GM18858 (cell line): ENCODE measurements around the gene CACNG5.

ENCODE experiments used
- ATAC-seq: cut with Tn5 transposase; IDR thresholded peaks from one replicate; pipeline ENCODE4 v1.9.1; 2021; ENCODE audit not compliant: unreplicated experiment

The CACNG5 gene

DNA sequence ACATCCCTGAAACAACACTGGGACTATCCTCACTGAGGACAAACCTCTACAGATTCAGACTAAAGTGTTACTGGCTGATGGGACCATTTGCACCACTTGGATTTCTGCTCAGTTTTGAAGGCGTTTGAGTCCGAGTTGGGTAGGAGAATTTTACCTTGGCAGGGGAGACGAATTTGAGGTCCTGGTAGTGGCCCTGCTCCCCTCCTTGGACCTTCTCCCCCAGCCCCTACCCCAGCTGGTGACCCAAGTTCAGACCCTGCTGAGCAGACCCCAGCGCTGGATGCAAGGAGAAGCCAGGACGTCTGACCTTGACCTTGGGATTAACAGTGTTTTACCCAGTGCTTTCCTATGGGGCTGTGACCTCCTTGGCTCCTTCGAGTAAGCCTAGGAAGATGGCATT is 13.6 kb downstream of the CACNG5 start:
- ATAC-seq, result no peak

DNA sequence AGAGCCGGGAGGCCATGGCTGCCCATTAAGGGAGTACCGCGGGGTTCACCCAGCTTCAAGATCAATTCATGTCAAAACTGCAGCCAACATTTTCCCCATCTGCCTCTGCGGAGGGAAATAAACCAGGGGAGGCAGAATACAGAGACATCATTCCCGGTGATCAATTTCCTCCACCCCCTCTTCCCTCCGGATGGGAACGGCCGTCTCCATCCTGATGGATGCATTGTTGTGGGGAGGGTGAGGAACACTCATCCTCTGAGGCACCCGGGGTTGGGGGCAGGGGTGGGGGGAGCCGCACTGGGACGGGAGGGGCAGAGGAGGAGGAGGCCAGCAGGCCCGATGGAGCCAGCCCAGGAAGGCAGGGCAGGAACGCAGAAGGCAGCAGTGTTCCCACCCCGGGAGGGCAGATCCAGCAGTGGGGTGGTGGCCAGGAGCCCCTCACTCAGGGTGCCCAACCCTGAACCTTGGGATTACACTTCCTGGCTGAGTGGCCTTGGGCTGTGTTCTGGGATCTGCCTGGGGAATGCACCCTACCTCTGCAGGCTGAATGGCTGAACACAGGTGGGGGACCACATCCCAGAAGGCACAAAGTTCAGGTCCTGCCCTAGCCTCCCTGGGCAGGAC is 14.2 kb downstream of the CACNG5 start:
- no peak for ATAC-seq

DNA sequence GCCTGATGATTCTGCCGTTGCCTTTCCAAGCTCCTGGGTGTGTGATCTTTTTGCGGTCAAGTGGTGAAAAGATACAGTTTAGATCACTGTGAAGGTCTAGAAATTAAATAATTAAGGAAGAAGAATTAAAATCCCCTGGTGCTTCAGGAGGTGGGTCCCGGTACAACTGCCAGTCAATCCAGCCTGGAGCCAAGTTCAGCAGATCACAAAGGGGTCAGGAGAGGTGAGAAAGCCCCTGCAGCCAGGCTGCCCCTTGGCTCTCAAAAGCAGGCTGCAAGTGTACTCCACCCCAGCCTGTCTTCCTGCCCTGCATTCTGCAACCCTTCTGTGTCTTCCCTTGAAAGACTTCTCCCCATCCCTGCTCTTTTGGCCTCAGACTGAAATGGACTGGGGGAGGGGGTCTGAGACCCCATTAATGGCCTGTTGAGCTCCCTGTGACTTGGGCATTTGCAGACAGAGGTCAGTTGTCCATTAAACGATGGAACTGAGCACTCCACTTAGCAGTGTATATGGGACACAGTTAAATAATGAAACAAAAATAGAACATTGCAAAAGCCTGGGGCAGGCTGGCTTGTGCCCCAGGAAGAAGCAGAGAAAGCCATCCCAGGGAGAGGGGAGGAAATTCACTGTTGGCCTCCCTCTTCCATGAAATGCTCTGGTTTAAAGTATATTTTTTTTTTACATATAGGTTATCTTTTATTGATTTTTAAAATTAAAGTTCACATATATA is 15.1 kb downstream of the CACNG5 start:
- ATAC-seq, result no peak

DNA sequence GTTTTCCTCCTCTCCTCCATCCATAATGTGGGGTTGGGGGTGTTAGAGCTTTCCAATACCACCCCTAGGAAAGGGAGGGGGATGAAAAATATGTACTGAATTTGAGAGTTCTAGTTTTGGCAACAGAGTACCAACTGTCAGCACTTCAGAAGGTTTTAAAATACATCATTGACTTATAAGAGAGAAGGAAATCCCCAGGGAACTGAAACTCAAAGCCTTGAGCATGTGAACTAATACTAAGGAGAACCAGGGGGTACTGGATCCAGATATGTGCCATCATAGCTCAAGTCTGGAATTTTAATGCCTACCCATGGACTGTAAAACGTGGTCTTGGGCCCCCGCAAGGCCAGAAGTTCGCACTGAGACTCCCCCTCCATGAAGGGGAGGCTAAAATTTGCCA is 15.8 kb downstream of the CACNG5 start:
- ATAC-seq, result no peak

DNA sequence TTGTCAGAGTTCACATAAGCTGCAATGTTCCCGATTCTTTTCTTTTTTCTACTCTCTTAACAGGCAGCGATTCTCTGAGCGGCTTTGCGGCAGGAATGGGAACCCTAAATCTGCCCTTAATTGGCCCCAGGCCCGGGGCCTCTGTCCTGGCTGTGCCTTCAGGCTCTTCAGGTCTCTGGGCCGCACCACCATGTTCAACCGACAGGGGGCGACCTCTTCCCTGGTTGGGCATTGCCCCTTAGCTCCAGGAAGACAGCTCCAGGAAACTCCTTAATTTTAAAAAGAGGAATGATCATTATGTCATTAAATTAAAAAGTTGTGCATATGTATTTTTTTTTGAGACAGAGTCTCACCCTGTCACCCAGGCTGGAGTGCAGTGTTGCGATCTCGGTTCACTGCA is 20.3 kb downstream of the CACNG5 start:
- ATAC-seq, result no peak

DNA sequence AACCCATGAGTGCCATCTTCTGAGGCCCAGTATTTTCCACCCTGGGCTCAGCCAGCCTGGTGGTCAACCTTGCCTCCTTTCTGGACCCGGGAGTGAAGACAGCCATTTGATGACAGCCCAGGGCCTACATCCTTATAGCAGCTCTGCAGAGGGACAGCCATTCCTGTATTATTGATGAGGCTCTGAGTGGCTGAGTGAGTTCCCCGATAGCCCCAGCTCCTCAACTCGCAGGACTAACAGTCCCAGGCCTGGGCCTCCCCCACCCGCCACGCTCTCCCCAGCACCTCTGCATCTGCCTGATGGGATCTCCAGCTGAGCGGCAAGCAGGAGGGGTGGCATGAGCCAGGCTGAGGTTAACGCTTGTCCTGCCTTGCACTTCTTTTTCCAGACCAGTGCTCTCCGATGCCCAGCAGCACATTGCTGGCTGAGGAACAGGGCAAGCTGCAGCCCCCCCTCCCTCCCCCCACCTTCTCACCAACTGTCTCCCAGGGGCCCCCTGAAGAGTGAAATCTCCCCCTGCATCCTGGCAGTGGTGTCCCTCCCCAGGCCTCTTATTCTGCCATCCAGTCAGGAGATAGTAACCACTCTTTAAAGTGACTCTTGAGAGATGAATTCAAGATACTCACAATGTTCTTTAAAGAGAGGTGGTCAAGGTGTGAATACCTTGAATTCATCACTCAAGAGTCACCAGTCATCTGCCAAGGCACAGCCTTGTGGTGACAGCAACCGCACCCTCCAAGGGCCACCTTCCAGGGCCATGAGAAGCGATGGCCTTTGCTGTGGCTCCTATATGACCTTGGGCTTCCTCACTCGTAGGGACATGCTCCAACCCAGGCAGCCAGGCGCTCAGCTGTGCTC is 23.5 kb downstream of the CACNG5 start:
- no peak for ATAC-seq

DNA sequence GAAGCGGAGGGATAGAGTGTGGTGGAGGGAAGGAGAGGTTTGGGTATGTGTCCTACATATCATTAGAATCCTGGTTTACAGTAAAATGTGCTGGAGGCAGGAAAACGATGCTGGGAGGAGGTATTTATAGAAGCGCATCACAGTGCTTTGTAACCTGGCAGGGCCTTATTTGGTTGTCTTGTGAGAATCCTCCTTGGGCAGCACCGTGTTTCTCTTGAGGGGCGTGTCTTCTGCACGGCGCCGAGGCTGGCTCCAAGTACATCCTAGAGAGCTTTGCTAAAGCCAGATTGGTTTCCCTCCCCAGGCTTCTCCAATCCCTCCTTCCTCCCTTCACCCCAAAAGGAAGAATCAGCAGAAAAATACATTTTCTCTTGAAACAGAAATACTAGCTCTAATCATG is 24.4 kb downstream of the CACNG5 start:
- no peak for ATAC-seq

DNA sequence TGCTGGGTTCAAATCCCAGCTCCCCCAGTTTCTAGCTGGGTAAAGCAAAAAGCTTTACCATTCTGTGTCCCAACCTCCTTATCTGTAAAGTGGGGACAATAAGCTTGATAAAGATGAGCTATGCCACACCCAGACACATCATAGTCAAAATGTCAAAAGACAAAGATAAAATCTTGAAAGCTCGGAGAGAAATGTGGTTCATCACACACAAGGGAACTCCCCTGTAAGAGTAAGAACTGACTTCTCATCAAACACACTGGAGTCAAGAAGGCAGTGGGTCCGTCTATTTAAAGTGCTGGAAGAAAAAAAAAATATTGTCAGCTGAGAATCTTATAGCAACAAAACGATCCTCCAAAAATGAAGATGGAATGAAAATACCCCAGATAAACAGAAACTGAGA is 25.3 kb downstream of the CACNG5 start:
- ATAC-seq, result no peak

DNA sequence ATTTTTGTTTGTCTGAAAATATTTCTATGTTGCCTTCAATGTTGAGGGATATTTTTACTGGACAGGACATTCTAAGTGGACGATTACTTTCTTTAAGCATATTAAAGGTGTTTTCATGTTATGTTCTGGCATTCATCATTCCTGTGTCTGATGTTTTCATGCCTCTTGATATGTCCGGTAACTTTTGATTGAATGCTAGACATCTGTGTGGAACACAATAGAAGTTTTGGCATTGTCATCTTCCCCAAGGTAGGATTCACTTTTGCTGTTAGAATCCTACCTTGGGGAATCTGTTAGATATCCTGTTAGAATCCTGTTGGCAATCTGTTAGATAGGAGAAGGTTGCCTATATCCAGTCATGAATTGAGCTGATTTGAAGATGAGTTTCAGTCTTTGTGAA is 28.9 kb downstream of the CACNG5 start:
- no peak for ATAC-seq

DNA sequence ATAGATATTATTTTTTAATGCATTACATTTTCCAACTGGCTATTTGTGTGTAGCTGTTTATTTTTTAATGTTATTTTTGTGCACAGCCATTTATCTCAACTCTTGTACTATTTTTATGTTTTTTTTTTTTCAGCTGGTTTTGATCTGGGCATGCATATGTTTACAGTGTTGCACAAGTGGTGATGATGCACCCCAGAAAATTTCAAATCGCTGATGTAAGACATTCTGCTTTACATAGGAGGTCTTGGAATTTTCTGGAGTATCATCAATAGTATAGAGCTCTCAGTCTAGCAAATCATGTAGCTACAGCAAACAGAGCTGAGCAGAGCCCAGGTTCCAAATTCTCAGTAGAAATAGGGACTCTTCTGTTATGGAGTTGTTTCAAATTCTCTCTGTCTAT is 30.2 kb downstream of the CACNG5 start:
- no peak for ATAC-seq

DNA sequence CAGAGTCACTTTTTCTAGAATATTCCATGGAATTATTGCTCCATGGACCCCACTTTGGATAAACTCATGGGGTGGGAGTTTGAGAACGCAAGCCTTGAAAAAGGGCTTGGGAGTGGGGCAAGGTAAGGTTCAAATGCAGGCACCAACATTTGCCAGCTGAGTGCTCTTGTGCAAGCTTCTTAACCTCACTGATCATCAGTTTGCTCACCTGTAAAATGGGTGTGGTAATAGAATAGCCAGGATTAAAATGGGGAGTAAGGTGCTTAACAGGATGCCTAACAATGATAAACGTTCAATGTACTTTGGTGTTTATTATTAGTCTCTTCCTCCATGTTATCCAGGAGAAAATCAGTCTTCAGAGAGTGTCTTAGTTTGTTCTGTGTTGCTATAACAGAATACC is 39.0 kb downstream of the CACNG5 start:
- no peak for ATAC-seq

DNA sequence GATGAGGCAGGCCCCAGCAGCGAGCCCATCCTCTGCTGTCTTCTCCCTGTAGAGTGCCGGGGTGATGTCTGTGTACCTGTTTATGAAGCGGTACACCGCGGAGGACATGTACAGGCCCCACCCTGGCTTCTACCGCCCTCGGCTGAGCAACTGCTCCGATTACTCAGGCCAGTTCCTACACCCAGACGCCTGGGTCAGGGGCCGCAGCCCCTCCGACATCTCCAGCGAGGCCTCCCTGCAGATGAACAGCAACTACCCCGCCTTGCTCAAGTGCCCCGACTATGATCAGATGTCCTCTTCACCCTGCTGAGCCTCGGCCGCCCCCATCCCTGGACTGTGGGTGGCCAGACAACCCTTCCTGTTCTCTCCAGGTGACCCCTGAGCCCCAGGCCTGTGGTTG is 50.0 kb downstream of the CACNG5 start:
- ATAC-seq, result no peak

DNA sequence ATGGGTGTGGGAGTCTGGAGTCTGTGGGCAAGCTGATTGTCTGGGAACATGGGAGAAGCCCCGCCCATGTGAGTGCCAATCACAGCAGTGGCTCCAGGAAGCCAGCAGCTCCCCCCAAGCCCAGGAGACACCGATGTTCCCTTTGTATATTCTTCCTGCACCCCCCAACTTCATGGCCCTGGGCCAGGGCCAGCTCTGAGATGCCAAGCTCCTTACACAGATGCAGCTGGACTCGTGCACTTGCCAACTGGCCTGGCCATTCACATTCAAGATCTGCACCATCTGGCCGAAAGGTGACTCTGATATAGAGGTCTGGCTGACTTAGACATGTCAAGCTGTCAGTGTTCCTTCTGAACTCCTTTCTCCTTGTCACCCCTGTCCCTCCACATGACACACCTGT is 50.5 kb downstream of the CACNG5 start:
- no peak for ATAC-seq

DNA sequence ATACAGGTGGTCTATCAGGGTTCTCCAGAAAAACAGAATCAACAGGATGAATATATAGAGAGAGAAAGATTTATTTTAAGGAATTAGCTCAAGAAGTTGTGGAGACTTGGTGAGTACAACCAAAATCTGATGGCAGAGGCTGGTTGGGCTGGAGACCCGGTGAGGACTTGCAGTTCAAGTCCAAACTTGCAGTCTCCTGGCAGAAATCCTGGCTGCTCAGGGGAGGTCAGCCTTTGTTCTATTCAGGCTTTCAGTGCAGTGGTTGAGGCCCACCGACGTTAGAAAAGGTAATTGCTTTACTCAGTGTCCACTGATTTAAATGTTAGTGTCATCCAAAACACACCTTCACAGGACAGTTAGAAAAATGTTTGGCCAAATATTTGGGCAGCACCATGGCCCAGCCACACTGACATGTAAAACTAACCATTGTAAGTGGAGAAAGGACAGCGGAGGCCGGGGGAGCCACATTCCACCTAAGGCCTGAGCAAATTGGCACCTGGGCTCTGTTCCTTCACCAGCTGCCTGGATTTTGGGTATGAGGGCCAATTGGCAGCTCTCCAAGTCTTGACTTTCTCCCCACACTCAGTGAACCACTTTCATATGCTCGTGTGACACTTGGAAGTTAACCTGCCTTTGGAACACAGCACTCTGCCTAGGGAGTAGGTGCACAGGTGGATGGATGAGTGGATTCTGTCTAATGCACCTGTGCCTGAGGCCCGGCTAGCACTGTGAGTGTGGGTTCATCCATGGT is 54.7 kb downstream of the CACNG5 start:
- no peak for ATAC-seq

DNA sequence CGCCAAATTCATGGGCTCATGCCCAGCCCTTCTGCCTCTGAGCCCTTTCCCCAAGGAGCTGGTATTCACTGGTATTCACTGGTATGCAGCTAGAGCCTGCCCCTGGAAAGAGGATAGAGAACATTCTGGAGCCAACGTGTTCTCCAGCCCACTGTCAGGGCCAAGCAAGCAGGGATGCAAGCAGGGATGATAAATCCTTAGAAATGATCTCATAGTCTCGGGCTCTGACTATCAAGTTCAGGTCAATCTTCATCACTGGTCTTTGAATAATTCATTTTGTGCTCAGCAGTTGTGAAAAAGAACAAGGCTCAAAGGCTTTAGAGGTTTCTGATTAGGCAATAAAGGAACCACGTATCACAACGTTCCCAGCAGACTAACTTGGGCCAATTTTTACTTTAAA is 57.3 kb downstream of the CACNG5 start:
- ATAC-seq, result no peak

DNA sequence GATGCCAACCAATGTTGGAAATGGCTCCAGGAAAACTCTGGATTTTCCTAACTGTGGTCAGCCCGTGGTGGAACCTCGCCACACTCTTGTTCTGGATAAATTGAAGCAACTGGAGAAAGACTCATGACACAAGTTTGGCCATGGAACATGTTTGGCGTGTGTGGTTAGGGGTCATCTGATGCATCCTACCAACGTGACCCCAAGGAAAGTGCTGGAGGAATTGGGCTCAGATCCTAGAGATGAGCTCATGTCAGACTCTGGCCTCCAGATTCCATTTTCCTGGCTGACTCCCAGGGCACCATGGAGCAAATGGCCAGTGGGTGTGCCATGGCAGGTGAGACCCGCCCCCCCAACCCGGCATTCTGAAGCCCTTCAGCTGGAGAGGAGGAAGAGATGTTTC is 58.5 kb downstream of the CACNG5 start:
- no peak for ATAC-seq

DNA sequence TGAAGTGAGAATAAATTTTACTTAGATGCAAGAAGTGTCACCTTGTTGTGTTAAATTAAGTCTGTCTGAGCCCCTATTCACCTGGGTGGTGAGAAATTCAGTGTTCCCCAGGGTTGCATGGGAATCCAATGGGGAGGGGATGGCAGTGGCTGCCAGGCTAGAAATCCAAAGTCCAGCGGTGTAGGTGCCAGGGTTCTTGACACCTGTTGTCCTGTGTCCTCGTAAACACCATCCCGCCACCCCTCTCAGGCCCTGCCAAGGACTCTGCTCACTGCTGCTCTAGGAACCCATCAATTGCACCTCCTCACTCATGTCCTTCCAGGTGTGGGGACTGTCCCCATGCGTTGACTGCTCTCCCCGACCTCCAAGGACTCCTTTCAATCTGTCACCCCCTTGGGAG is 58.9 kb downstream of the CACNG5 start:
- no peak for ATAC-seq

DNA sequence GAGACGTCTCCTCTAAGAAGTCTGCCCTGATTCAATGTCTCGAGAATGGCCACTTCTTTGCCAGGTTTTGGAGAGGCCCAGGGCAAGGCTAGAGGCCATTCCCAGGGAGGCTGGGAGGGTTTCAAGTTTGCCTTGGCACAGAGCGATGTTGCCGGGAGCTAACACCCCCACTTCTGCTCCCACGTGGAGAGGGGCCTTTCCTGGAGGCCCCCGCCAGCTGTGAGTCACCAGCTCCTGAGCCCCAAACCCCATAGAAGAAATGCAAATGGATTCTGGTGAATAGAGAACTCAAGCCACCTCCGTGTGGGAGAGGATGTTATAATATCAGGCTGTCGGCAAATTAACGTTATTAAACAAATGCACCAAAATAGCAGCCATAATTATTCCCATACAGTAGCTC is 62.2 kb downstream of the CACNG5 start:
- ATAC-seq, result no peak

DNA sequence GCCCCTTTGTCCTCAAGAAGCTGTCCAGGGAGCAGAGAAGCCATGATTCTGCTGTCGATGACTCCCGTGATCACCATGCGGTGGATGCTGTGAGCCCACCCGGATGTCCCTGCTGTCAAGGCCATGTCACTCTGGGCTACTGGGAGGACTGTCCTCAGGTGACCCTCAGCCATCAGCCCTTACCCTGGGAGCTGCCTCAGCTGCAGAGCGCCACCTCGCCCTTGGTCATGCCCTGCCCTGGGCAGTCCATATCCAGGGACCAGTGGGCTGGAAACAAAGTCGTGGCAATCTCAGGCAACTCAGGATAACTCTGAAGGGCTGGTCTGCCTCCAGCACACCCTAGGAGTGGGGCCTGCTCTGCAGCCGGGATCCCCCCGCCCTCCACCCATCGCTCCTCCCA is 63.6 kb downstream of the CACNG5 start:
- ATAC-seq, result no peak

DNA sequence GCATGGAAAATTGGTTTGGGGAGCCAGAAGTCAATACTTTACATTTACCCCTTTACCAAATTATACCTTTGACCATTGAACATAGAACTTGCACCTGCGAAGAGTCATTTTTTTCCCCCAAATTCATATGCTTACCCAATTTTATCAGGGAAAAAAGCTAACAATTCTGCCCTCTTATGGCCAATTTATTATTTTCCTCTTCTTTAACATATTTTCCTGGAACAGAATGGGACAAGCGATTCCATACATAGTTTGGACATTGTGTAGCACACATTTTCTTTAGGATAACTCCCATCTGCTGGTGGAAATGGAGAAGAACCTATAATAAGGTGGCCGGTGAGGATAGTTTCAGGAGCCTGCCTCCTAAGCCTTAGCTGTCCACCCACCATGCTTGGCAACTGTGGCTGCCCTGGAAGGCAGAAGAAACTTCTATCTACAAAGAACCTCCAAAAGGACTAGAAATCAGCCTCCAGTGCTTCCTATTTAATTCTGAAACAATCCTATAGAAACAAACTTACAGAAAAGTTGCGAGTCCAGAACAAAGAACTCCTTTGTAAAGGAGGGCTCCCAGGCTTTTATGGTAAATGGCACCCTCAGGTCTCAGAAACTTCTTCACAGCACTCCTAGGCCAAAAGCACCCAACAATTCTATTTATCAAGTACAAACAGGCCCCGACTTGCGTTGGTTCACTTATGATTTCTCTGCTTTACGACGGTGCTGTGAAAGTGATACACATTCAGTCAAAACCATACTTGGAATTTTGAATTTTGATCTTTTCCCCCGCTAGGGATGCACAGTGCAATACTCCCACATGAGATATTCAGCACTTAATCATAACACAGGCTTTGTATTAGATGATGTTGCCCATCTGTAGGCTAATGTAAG is 65.5 kb downstream of the CACNG5 start:
- ATAC-seq, result no peak
